ENCODE measurements around the gene HSP90AB1.

Gene HSP90AB1

DNA sequence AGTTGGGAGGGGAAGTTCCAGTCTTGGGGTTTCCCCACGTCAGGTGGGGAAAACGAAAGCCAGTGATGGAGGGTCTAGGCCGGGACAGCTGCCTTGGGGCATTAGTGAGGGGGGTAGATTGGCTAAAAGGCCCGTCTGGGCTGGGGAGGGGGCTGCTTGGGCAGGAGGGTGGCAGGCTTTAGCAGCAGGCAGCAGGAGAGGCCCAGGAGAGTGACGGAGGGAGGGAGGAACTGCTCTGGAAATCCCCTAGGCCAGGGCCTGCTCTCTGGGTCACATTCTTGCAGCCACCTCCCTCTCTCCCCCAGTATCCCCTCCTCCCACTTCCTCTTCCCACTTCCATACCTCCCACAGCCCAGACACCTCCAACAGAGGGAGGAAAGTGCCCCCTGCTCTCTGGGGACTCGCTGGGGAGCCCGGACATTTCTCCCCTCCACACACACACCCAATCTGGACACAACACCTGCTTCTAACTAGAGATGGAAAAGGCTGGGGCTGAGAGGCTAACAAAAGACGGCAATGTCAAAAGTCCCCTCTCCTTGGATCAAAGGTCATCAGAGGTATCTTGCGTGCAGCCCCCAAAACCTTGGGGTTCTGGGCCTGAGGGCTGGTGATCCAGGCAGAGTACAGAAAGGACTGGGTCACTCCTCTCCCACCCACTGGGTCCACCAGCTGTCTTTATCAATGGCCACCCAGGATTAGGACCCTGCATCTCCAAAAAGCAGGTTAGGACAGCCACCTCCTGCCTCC lies 16.6 kb downstream of the HSP90AB1 start:
- no peaks in the 10 kb centered on the region for H3K9me3 ChIP-seq
- peaks cover 3% of the 10 kb centered on the region for H3K36me3 ChIP-seq
- H3K27me3 ChIP-seq = no peaks in the 10 kb centered on the region
- H3K4me3 ChIP-seq (ENCODE audit: low read depth, low read length) = peak overlapping the region; percentile 86
- DNase-seq = no peak
- TF ChIP-seq, protein P1, sequence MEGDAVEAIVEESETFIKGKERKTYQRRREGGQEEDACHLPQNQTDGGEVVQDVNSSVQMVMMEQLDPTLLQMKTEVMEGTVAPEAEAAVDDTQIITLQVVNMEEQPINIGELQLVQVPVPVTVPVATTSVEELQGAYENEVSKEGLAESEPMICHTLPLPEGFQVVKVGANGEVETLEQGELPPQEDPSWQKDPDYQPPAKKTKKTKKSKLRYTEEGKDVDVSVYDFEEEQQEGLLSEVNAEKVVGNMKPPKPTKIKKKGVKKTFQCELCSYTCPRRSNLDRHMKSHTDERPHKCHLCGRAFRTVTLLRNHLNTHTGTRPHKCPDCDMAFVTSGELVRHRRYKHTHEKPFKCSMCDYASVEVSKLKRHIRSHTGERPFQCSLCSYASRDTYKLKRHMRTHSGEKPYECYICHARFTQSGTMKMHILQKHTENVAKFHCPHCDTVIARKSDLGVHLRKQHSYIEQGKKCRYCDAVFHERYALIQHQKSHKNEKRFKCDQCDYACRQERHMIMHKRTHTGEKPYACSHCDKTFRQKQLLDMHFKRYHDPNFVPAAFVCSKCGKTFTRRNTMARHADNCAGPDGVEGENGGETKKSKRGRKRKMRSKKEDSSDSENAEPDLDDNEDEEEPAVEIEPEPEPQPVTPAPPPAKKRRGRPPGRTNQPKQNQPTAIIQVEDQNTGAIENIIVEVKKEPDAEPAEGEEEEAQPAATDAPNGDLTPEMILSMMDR (IDR thresholded peaks at IDR 0.05; ENCODE audit: low read depth, low read length) = no peak
- H3K4me1 ChIP-seq = no peaks in the 10 kb centered on the region

DNA sequence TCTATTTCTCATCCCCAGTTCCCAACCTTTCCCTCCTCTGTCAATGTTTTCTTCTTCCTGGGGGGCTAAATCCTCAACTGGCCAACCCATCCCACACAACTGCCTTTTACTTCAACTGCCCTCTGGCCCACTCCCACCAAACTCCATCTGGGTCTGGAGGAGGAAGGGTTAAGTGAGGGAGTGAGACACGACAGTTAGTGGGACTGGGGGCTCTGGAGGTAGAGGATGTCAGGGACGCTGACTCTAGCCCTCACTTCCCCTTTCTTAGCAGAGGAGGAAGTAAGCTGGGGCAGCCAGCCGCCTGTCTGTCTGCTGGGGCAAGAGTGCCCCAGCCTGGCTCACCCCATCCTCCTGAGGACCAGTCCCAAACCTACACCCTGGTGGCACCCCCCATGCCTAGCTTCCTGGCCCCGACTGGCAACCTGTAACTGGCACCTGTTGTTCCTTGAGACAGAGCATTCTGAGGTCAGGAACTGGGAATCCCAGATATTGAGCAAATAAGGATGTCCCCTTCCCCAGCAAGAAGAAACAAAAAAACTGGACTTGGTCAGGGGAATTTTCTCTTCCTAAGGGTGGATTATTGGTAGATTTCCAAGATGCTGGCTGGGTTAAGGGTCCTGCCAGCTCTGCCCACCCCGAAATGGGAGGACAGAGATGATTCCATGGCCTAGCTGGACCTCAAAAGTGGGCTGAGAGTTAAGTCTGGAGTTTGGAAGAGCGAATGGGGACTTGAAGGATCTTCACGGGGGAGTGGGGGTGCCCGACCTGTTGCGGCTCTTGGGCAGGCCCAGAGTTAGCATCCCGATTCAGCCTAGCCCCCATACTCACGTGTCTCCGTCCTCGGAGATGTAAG lies 17.5 kb downstream of the HSP90AB1 start:
- no peaks in the 10 kb centered on the region for H3K9me3 ChIP-seq
- H3K4me3 ChIP-seq (ENCODE audit: low read depth, low read length) = peak overlapping the region; percentile 86
- no peaks in the 10 kb centered on the region for H3K4me1 ChIP-seq
- DNase-seq = no peak
- H3K27me3 ChIP-seq = no peaks in the 10 kb centered on the region
- no peaks in the 10 kb centered on the region; the same call in none of the 2 replicates for H3K36me3 ChIP-seq
- TF ChIP-seq, protein P1 (IDR thresholded peaks at IDR 0.05; ENCODE audit: low read depth, low read length) = no peak

DNA sequence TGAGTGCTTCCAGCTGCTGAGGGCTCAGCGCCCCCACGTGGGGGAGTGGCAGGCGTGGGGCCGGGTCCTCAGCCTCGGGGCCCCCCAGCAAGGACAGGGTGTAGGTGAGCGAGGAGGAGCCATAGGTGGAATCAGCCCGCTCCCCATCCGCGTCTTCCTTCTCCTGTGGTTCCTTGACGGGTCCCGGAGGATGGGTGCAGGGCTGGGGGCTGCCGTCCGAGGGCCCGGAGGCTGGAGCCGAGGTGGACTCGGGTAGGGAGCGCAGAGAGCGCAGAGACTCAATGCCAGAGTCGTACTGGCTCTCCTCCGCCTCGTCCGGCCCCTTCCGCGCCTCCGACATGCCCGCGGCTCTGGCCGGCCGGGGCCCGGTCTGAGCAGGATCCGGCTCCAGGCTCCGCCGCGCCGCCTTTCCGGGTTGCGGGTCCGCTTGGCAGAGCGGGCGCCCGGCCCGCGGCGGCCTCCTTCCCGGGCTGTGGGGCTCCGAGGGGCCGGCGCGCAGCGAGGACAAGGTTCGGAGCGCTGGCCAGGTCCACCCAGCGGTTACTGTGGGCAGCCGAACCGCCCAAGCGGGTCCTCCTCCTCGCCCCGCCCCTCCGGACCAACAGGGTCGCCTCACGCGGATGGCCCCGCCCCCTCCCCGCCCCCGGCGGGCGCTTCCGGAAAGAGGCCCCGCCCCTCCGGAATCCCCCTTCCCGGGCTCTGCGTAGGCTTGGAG lies 18.3 kb downstream of the HSP90AB1 start, which contains the start of gene NFKBIE:
NFKBIE (minus strand) TSS at position 545 of the 715 bp plus-strand sequence; CDS start at position 340, 205 bp downstream.
- Histone ChIP-seq H3K4me1 (no peaks in the 10 kb centered on the region), H3K36me3 (no peaks in the 10 kb centered on the region; the same call in none of the 2 replicates), H3K9me3 (no peaks in the 10 kb centered on the region), H3K4me3 (ENCODE audit: low read depth, low read length) (peak within 1 kb of the TSS; percentile 86), H3K27me3 (no peaks in the 10 kb centered on the region)
- peak; percentile 96 for DNase-seq
- TF ChIP-seq, protein P1 (IDR thresholded peaks at IDR 0.05; ENCODE audit: low read depth, low read length) = peak; percentile 43

DNA sequence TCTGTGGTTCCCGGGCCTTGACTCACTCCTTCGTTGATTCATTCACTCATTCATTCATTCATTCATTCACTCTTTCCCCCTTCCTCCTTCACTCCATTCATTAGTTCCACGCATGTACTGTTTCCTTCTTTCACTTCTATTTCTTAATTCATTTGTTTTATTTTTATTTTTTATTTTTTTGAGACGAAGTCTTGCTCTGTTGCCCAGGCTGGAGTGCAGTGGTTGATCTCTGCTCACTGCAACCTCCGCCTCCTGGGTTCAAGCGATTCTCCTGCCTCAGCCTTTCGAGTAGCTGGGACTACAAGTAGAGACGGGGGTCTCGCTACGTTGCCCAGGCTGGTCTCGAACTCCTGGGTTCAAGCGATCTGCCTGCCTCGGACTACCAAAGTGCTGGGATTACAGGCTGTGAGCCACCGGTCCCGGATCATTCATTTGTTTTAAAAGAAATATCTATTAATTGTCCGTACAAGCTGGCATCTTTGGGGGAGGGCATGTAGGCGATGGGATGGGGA lies 18.9 kb downstream of the HSP90AB1 start:
- no peak for DNase-seq
- TF ChIP-seq, protein P1 (IDR thresholded peaks at IDR 0.05; ENCODE audit: low read depth, low read length) = no peak
- Histone ChIP-seq H3K4me3 (ENCODE audit: low read depth, low read length) (peak overlapping the region; percentile 86), H3K27me3 (no peaks in the 10 kb centered on the region), H3K4me1 (no peaks in the 10 kb centered on the region), H3K9me3 (no peaks in the 10 kb centered on the region), H3K36me3 (no peaks in the 10 kb centered on the region; the same call in 1 of the 2 replicates)

DNA sequence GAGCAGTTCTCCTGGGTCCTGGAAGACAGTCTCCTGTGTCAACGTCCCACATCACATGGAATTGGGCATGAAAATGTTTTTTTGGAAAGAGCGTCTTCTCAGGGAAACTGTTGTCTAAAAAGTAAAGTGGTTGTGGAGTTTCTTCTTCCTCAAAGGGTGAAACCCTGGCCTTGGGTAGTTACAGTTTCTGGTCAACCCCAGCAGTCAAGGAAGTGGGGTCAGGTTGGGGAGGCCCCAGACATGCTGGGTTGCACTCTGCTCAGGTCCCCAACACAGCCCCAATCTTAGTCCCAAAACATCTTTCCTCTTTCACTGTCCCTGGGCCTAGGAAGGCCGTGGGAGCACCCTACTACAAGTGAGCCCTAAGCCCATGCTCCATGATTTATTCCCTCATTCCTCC lies 19.4 kb downstream of the HSP90AB1 start:
- H3K9me3 ChIP-seq = no peaks in the 10 kb centered on the region
- no peak for DNase-seq
- TF ChIP-seq, protein P1 (IDR thresholded peaks at IDR 0.05; ENCODE audit: low read depth, low read length) = no peak
- no peaks in the 10 kb centered on the region; the same call in 1 of the 2 replicates for H3K36me3 ChIP-seq
- no peak overlapping the region for H3K4me3 ChIP-seq (ENCODE audit: low read depth, low read length)
- H3K27me3 ChIP-seq = no peaks in the 10 kb centered on the region
- H3K4me1 ChIP-seq = peaks cover 1% of the 10 kb centered on the region; the same call in 1 of the 2 replicates
